HepG2 (cell line): ENCODE measurements around the gene CAMKMT. TPM values are rescaled to one million over a fixed set of nuclear protein-coding genes. Genes with fewer than 3 reads are reported as not detected.

Source experiments
- ETV5 ChIP-seq: IDR thresholded peaks from 2 replicates; pipeline ENCODE4 v1.6.1; 2018; ENCODE audit warnings: missing biosample characterization, missing genetic modification reagents, inconsistent platforms, borderline replicate concordance
- RCOR2 ChIP-seq: IDR thresholded peaks from 2 replicates; pipeline ENCODE4 v1.6.1; 2016; ENCODE audit warnings: missing biosample characterization, missing genetic modification reagents
- RERE ChIP-seq: IDR thresholded peaks from 2 replicates; pipeline ENCODE4 v1.6.1; 2016; ENCODE audit warnings: low read depth, missing genetic modification reagents, missing compliant biosample characterization
- ZBTB21 ChIP-seq: sonication (generic); formaldehyde crosslinking; IDR thresholded peaks from 2 replicates; pipeline ENCODE4 v1.4.0; 2020; ENCODE audit warnings: missing genetic modification reagents
- ZMYM2 ChIP-seq: sonication (generic); formaldehyde crosslinking; IDR thresholded peaks from 2 replicates; pipeline ENCODE4 v1.8.0; 2022; ENCODE audit warnings: mild to moderate bottlenecking, missing genetic modification reagents
- ZNF512B ChIP-seq: sonication (generic); formaldehyde crosslinking; IDR thresholded peaks from 2 replicates; pipeline ENCODE4 v1.5.1; 2020; ENCODE audit warnings: missing genetic modification reagents, mild to moderate bottlenecking, borderline replicate concordance
- polyA plus RNA-seq, 8 experiments: library from polyadenylated mRNA; depleted of rRNA in 3 of 8; stranded (reverse) in 7 of 8; unstranded in 1 of 8; fragments of >200 nt; fragmentation: Illumina TruSeq in 4 of 8; extraction: Trizol in 4 of 8; gene quantifications; 2 replicates each; pipeline versions ENCODE4 v1.2.1 to v1.2.3, GENCODE V29; 2011 to 2016; ENCODE audit warnings: low read depth in 4 of 8, missing spikeins in 1 of 8, mixed read lengths in 1 of 8; ENCODE audit not compliant: insufficient read depth in 1 of 8
- total RNA-seq, 5 experiments: library from RNA; depleted of rRNA; stranded (reverse); fragments of >200 nt; fragmentation: Illumina TruSeq; extraction: Trizol; gene quantifications; 2 replicates each; pipeline ENCODE4 v1.2.3, GENCODE V29; 2016; ENCODE audit warnings: low read depth in 1 of 5

The CAMKMT gene
- total and polyA plus RNA-seq, 2 of the 13 experiments (the other 11 are each of a cell fraction or from before 2014, with no cell fraction given), result 6.9 to 20.8 TPM

- no peak for TF ChIP-seq RERE (CRISPR knock-in tag)
- no peak for TF ChIP-seq ZBTB21 (CRISPR knock-in tag)
- no peak for TF ChIP-seq ZMYM2 (CRISPR knock-in tag)
- TF ChIP-seq RCOR2 (CRISPR knock-in tag), result no peak
- no peak for TF ChIP-seq ETV5 (CRISPR knock-in tag)
- TF ChIP-seq ZNF512B (CRISPR knock-in tag), result no peak
- TF ChIP-seq, all 625 proteins: peak for 0
Measured at GRCh38 chr2:44531289-44531688, 169.5 kb downstream of the CAMKMT start (continued).
